Central memory CD8-positive, alpha-beta T cell (primary cell): ENCODE data around the gene EML6.

Experiments
- ATAC-seq: fragments of 150-1000 bp; cut with Tn5 transposase; replicated peaks from 2 replicates; pipeline ENCODE4 v1.10.0; 2022; ENCODE audit warnings: mild to moderate bottlenecking, moderate FRiP score, moderate number of reproducible peaks; ENCODE audit not compliant: poor library complexity, severe bottlenecking; ENCODE audit errors: extremely low read depth
- DNase-seq, 2 donors: peaks; one replicate each; pipeline ENCODE4 v3.0.0; 2021; ENCODE audit warnings: low spot score in 2 of 2
- H3K27ac Mint-ChIP-seq: one replicate; pipeline ENCODE4 v1.8.0; 2022; ENCODE audit warnings: low read depth, mild to moderate bottlenecking, moderate library complexity, mixed read lengths
- H3K27me3 Mint-ChIP-seq: one replicate; pipeline ENCODE4 v1.8.0; 2022; ENCODE audit warnings: mixed read lengths
- H3K36me3 Mint-ChIP-seq: one replicate; pipeline ENCODE4 v1.8.0; 2022; ENCODE audit warnings: mild to moderate bottlenecking, moderate library complexity, mixed read lengths; ENCODE audit not compliant: insufficient read depth
- H3K4me1 Mint-ChIP-seq: one replicate; pipeline ENCODE4 v1.8.0; 2022; ENCODE audit warnings: mixed read lengths
- H3K4me3 Mint-ChIP-seq: one replicate; pipeline ENCODE4 v1.8.0; 2022; ENCODE audit warnings: mild to moderate bottlenecking, moderate library complexity, mixed read lengths
- H3K9me3 Mint-ChIP-seq: one replicate; pipeline ENCODE4 v1.8.0; 2022; ENCODE audit warnings: mixed read lengths

The EML6 gene

GRCh38 chr2:54997826-54998225 is 274.4 kb downstream of the EML6 start:
- no peaks in the 10 kb centered on the region for H3K27me3 Mint-ChIP-seq
- peak overlapping the region; percentile 45 for H3K27ac Mint-ChIP-seq
- no peak for DNase-seq
- H3K9me3 Mint-ChIP-seq: no peaks in the 10 kb centered on the region
- peaks cover 82% of the 10 kb centered on the region for H3K4me1 Mint-ChIP-seq
- no peak overlapping the region for H3K4me3 Mint-ChIP-seq
- H3K36me3 Mint-ChIP-seq: peaks cover 3% of the 10 kb centered on the region
- ATAC-seq: no peak

GRCh38 chr2:54999182-54999581 is 275.7 kb downstream of the EML6 start:
- peaks cover 3% of the 10 kb centered on the region for H3K36me3 Mint-ChIP-seq
- peaks cover 73% of the 10 kb centered on the region for H3K4me1 Mint-ChIP-seq
- no peaks in the 10 kb centered on the region for H3K27me3 Mint-ChIP-seq
- H3K9me3 Mint-ChIP-seq: no peaks in the 10 kb centered on the region
- no peak for ATAC-seq
- peak overlapping the region; percentile 25 for H3K27ac Mint-ChIP-seq
- H3K4me3 Mint-ChIP-seq: no peak overlapping the region
- no peak for DNase-seq

- H3K27me3 Mint-ChIP-seq: no peaks in the 10 kb centered on the region
- peak overlapping the region; percentile 58 for H3K27ac Mint-ChIP-seq
- H3K4me1 Mint-ChIP-seq: peaks cover 75% of the 10 kb centered on the region
Measured at GRCh38 chr2:55000341-55000740, 276.9 kb downstream of the EML6 start.

GRCh38 chr2:55001716-55002115 is 278.3 kb downstream of the EML6 start:
- H3K36me3 Mint-ChIP-seq: peaks cover 3% of the 10 kb centered on the region
- no peak overlapping the region for H3K27ac Mint-ChIP-seq
- ATAC-seq (no peak), DNase-seq (no peak)
- peaks cover 72% of the 10 kb centered on the region for H3K4me1 Mint-ChIP-seq
- H3K9me3 Mint-ChIP-seq: no peaks in the 10 kb centered on the region
- H3K4me3 Mint-ChIP-seq: no peak overlapping the region
- H3K27me3 Mint-ChIP-seq: no peaks in the 10 kb centered on the region

More at GRCh38 chr2:55000341-55000740, 276.9 kb downstream of the EML6 start:
- no peak for ATAC-seq
- no peaks in the 10 kb centered on the region for H3K9me3 Mint-ChIP-seq
- peaks cover 3% of the 10 kb centered on the region for H3K36me3 Mint-ChIP-seq
- no peak overlapping the region for H3K4me3 Mint-ChIP-seq
- no peak for DNase-seq

GRCh38 chr2:55003706-55004639 is 280.5 kb downstream of the EML6 start:
- no peak overlapping the region for H3K27ac Mint-ChIP-seq
- peaks cover 65% of the 10 kb centered on the region for H3K4me1 Mint-ChIP-seq
- no peaks in the 10 kb centered on the region for H3K27me3 Mint-ChIP-seq
- no peak for ATAC-seq
- no peak for DNase-seq
- no peaks in the 10 kb centered on the region for H3K9me3 Mint-ChIP-seq
- no peak overlapping the region for H3K4me3 Mint-ChIP-seq
- H3K36me3 Mint-ChIP-seq: peaks cover 1% of the 10 kb centered on the region

GRCh38 chr2:55006306-55006705 is 282.8 kb downstream of the EML6 start:
- Mint-ChIP-seq H3K4me1 (peaks cover 56% of the 10 kb centered on the region), H3K27me3 (no peaks in the 10 kb centered on the region), H3K4me3 (peak overlapping the region; percentile 41), H3K27ac (peak overlapping the region; percentile 37), H3K9me3 (no peaks in the 10 kb centered on the region), H3K36me3 (peaks cover 8% of the 10 kb centered on the region)
- DNase-seq (no peak), ATAC-seq (no peak)

- H3K4me3 Mint-ChIP-seq: peak overlapping the region; percentile 78
- peaks cover 59% of the 10 kb centered on the region for H3K4me1 Mint-ChIP-seq
- peaks cover 7% of the 10 kb centered on the region for H3K36me3 Mint-ChIP-seq
- ATAC-seq (peak; percentile 55), DNase-seq (no peak)
- H3K27ac Mint-ChIP-seq: peak overlapping the region; percentile 59
- H3K27me3 Mint-ChIP-seq: no peaks in the 10 kb centered on the region
- H3K9me3 Mint-ChIP-seq: no peaks in the 10 kb centered on the region
Measured at GRCh38 chr2:55009277-55010060, 286.0 kb downstream of the EML6 start.

- no peaks in the 10 kb centered on the region for H3K9me3 Mint-ChIP-seq
- H3K27me3 Mint-ChIP-seq: no peaks in the 10 kb centered on the region
- peak overlapping the region; percentile 78 for H3K4me3 Mint-ChIP-seq
- H3K4me1 Mint-ChIP-seq: peaks cover 56% of the 10 kb centered on the region
- DNase-seq (peak in 1 of 2 donors; percentile 34), ATAC-seq (peak; percentile 96)
- peak overlapping the region; percentile 59 for H3K27ac Mint-ChIP-seq
- H3K36me3 Mint-ChIP-seq: peaks cover 8% of the 10 kb centered on the region
Measured at GRCh38 chr2:55010149-55010591, 286.7 kb downstream of the EML6 start.

- no peak for DNase-seq
- peak overlapping the region; percentile 59 for H3K27ac Mint-ChIP-seq
Measured at GRCh38 chr2:55010915-55011314, 287.5 kb downstream of the EML6 start.

GRCh38 chr2:55011831-55012671 is 288.6 kb downstream of the EML6 start:
- peaks cover 8% of the 10 kb centered on the region for H3K36me3 Mint-ChIP-seq
- no peaks in the 10 kb centered on the region for H3K27me3 Mint-ChIP-seq
- no peak for ATAC-seq
- no peak overlapping the region for H3K4me3 Mint-ChIP-seq
- peaks cover 45% of the 10 kb centered on the region for H3K4me1 Mint-ChIP-seq
- H3K9me3 Mint-ChIP-seq: no peaks in the 10 kb centered on the region
- DNase-seq: no peak
- H3K27ac Mint-ChIP-seq: peak overlapping the region; percentile 59

More at GRCh38 chr2:55010915-55011314, 287.5 kb downstream of the EML6 start:
- Mint-ChIP-seq H3K36me3 (peaks cover 8% of the 10 kb centered on the region), H3K27me3 (no peaks in the 10 kb centered on the region), H3K9me3 (no peaks in the 10 kb centered on the region), H3K4me1 (peaks cover 57% of the 10 kb centered on the region), H3K4me3 (no peak overlapping the region)
- ATAC-seq: no peak

GRCh38 chr2:55012672-55013484 is 289.4 kb downstream of the EML6 start:
- peak overlapping the region; percentile 44 for H3K27ac Mint-ChIP-seq
- no peak for ATAC-seq
- peaks cover 8% of the 10 kb centered on the region for H3K36me3 Mint-ChIP-seq
- no peak for DNase-seq
- no peak overlapping the region for H3K4me3 Mint-ChIP-seq
- no peaks in the 10 kb centered on the region for H3K9me3 Mint-ChIP-seq
- H3K4me1 Mint-ChIP-seq: peaks cover 42% of the 10 kb centered on the region
- no peaks in the 10 kb centered on the region for H3K27me3 Mint-ChIP-seq
